ENCODE data around the gene ARHGEF11. TPM values are rescaled to one million over a fixed set of nuclear protein-coding genes. Genes with fewer than 3 reads are reported as not detected.
"Not testable (repeated sequence)": the region's sequence is repeated elsewhere in the genome, so short reads cannot be mapped to it uniquely, and the experiment has no call there.

The ARHGEF11 gene
- total RNA-seq, 6 donors from 2014 or later: 39.2 to 170 (median 50.9) TPM

DNA sequence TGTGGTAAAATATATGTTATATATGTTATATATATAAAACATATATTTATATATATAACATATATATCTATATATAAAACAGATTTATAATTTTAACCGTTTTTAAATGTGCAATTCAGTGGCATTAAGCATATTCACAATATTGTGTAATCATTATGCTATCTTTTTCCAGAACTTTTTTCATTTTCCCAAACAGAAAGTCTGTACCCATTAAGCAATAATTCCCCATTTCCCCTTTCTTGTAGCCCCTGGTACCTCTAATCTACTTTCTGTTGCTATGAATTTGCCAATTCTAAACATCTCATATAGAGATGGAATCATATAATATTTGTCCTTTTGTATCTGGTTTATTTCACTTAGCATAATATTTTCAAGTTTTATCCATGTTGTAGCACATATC, 10.7 kb upstream of the ARHGEF11 start:
- no peaks in the 10 kb centered on the region for H3K36me3 ChIP-seq
- 46 to 65% methylated on average over 1 of the region's 1 CpG for WGBS, 2 donors
- no peaks in the 10 kb centered on the region for H3K27me3 ChIP-seq

DNA sequence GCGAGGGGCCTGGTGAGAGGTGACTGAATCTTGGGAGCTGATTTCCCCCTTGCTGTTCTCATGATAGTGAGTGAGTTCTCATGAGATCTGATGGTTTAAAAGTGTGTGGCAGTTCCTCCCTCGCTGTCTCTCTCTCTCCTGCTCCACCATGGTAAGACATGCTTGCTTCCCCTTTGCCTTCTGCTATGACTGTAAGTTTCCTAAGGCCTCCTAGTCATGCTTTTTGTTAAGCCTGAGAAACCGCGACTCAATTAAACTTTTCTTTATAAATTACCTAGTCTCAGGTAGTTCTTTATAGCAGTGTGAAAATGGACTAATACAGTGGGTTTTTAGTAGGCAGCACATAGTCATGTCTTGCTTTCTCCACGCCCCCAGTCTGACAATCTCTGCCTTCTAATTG, 10.2 kb upstream of the ARHGEF11 start:
- H3K4me3 ChIP-seq; H3K36me3 ChIP-seq; H3K9me3 ChIP-seq; DNase-seq; H3K27me3 ChIP-seq; H3K27ac ChIP-seq; ATAC-seq (ENCODE audit: low FRiP score in 2 of 2); H3K4me1 ChIP-seq: not testable (repeated sequence)
- 86 to 90% methylated on average over 5 of the region's 5 CpGs for WGBS, 2 donors

More for the DNA sequence above, 10.7 kb upstream of the ARHGEF11 start:
- TF ChIP-seq EP300 (IDR thresholded peaks at IDR 0.05) (no peak), POLR2A (IDR thresholded peaks at IDR 0.05) (no peak), POLR2AphosphoS5 (IDR thresholded peaks at IDR 0.05) (no peak)
- TF ChIP-seq, protein P1, sequence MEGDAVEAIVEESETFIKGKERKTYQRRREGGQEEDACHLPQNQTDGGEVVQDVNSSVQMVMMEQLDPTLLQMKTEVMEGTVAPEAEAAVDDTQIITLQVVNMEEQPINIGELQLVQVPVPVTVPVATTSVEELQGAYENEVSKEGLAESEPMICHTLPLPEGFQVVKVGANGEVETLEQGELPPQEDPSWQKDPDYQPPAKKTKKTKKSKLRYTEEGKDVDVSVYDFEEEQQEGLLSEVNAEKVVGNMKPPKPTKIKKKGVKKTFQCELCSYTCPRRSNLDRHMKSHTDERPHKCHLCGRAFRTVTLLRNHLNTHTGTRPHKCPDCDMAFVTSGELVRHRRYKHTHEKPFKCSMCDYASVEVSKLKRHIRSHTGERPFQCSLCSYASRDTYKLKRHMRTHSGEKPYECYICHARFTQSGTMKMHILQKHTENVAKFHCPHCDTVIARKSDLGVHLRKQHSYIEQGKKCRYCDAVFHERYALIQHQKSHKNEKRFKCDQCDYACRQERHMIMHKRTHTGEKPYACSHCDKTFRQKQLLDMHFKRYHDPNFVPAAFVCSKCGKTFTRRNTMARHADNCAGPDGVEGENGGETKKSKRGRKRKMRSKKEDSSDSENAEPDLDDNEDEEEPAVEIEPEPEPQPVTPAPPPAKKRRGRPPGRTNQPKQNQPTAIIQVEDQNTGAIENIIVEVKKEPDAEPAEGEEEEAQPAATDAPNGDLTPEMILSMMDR (IDR thresholded peaks at IDR 0.05): no peak
- H3K9me3 ChIP-seq: peaks cover 0 to 7% (median 2%) of the 10 kb centered on the region in 4 donors
- DNase-seq: no peak
- no peak overlapping the region for H3K27ac ChIP-seq
- H3K4me3 ChIP-seq: no peak overlapping the region
- H3K4me1 ChIP-seq: no peaks in the 10 kb centered on the region
- no peak for ATAC-seq (ENCODE audit: low FRiP score in 2 of 2)

DNA sequence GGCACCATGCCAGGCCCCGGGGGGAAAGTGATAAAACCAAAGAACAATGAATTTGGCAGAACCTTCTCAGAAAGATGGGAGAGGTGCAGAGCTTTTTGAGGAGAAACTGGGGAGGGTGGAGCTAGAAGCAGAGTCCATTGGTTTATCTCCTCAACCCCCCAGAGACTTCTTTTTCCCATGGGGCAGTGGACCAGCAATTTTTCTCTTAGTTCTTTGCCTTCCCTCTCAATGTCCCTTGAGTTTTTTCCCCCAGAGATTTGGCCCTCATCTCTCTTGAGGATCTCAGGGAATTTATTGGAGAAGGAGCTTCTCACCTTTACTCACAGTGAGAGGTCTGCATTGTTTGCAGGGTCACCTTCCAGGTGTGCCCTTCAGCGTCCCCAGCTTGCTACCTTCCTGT, 5.3 kb upstream of the ARHGEF11 start:
- H3K27me3 ChIP-seq: no peaks in the 10 kb centered on the region
- H3K36me3 ChIP-seq: no peaks in the 10 kb centered on the region
- no peak overlapping the region for H3K4me3 ChIP-seq
- no peak overlapping the region for H3K27ac ChIP-seq
- WGBS, 2 donors: 52 to 70% methylated on average over 2 of the region's 2 CpGs
- no peak for TF ChIP-seq POLR2A (IDR thresholded peaks at IDR 0.05)
- TF ChIP-seq POLR2AphosphoS5 (IDR thresholded peaks at IDR 0.05): no peak
- no peak for TF ChIP-seq EP300 (IDR thresholded peaks at IDR 0.05)
- TF ChIP-seq, protein P1 (IDR thresholded peaks at IDR 0.05): no peak
- no peak for ATAC-seq (ENCODE audit: low FRiP score in 2 of 2)
- H3K9me3 ChIP-seq: peaks cover 0 to 7% (median 0%) of the 10 kb centered on the region in 4 donors
- H3K4me1 ChIP-seq: peaks cover 0 to 9% (median 3%) of the 10 kb centered on the region in 4 donors
- DNase-seq: no peak

DNA sequence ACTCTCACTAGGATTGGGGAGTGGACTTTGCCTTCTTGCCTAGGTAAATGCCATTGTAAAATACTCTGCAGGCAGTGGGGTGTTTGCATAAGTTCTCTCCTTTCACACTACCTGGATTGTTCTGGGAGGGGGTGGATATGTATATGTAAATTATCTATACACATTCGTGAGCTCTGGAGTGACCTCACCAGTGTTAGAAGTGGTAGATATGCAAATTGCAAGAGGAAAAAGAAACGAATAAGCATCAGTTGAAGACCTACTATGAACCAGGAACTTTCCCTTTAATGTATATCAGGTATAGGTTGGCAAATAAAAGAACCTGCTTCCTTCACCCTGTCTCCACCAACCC, 1.5 kb upstream of the ARHGEF11 start:
- TF ChIP-seq, protein P1 (IDR thresholded peaks at IDR 0.05): no peak
- no peak for TF ChIP-seq POLR2A (IDR thresholded peaks at IDR 0.05)
- TF ChIP-seq POLR2AphosphoS5 (IDR thresholded peaks at IDR 0.05): no peak
- no peak for TF ChIP-seq EP300 (IDR thresholded peaks at IDR 0.05)
- ATAC-seq (ENCODE audit: low FRiP score in 2 of 2) (no peak), DNase-seq (no peak)
- Histone ChIP-seq H3K9me3 (peaks cover 0 to 2% (median 0%) of the 10 kb centered on the region in 4 donors), H3K36me3 (no peaks in the 10 kb centered on the region), H3K4me1 (peaks cover 21 to 41% (median 30%) of the 10 kb centered on the region in 4 donors), H3K4me3 (no peak overlapping the region), H3K27me3 (no peaks in the 10 kb centered on the region), H3K27ac (no peak overlapping the region)
- WGBS, 2 donors: 31 to 38% methylated on average over 2 of the region's 2 CpGs

DNA sequence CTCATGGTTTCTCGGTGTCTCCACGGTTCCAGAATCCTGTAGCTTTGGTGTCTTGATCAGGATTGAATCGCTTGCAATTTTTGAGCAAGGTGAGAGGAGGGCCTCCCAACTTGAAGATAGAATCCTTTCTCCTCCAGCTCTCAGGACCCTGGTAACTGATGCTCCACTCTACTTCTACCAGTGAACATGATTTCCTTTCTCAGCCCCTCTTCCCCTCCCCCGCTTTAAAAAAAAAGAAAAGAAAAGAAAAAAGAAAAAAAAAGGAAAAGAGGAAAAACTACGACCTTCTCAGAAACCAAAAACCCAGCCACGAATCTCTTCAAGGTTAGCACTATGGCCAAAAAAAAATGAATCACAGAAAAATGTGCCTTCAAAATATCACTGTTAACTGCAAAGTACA, 1.2 kb downstream of the ARHGEF11 start:
- H3K36me3 ChIP-seq: no peaks in the 10 kb centered on the region
- no peaks in the 10 kb centered on the region for H3K9me3 ChIP-seq
- H3K4me3 ChIP-seq: peak overlapping the region in 2 of 4 donors; percentile 57 to 68
- DNase-seq (no peak), ATAC-seq (ENCODE audit: low FRiP score in 2 of 2) (no peak)
- no peak overlapping the region for H3K27ac ChIP-seq
- TF ChIP-seq POLR2AphosphoS5 (IDR thresholded peaks at IDR 0.05): no peak
- TF ChIP-seq POLR2A (IDR thresholded peaks at IDR 0.05): no peak
- TF ChIP-seq, protein P1 (IDR thresholded peaks at IDR 0.05): no peak
- TF ChIP-seq EP300 (IDR thresholded peaks at IDR 0.05): no peak
- H3K27me3 ChIP-seq: no peaks in the 10 kb centered on the region
- WGBS, 2 donors: 48 to 49% methylated on average over 6 of the region's 6 CpGs
- peaks cover 21 to 61% (median 34%) of the 10 kb centered on the region in 4 donors for H3K4me1 ChIP-seq

Measured in upper lobe of left lung (tissue), 6 donors.